ENCODE results near the gene C1QTNF2. TPM values are rescaled to one million over a fixed set of nuclear protein-coding genes. Genes with fewer than 3 reads are reported as not detected.

C1QTNF2 gene
- total and polyA plus RNA-seq, 12 donors: 0.40 to 1.6 (median 1.1) TPM

DNA sequence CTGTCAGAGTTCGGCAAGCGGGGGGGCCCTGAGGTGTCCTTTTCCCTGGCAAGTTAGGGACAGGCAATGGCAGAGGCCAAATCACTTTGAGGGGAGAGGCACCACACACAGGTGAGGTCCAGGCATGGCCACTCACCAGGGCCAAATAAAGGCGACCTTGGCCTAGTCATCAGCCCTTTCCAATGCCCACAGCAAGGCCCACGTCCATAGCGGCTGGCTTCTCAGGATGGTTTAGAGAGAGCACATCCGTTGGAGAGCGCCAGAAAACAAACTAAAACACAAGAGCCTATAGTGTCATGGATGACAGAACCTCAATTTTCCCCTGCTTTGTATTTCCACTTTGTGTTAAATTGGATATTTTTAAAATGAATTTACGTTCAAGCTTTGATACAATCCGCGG, 65.1 kb downstream of the C1QTNF2 start:
- Histone ChIP-seq H3K27ac (no peak overlapping the region), H3K4me3 (no peak overlapping the region), H3K36me3 (peaks cover 0 to 41% (median 0%) of the 10 kb centered on the region in 9 donors), H3K9me3 (no peaks in the 10 kb centered on the region), H3K4me1 (peaks cover 0 to 16% (median 2%) of the 10 kb centered on the region in 9 donors), H3K27me3 (peaks cover 0 to 8% (median 0%) of the 10 kb centered on the region in 7 donors)
- DNase-seq (no peak), ATAC-seq (no peak)
- TF ChIP-seq, protein P1, sequence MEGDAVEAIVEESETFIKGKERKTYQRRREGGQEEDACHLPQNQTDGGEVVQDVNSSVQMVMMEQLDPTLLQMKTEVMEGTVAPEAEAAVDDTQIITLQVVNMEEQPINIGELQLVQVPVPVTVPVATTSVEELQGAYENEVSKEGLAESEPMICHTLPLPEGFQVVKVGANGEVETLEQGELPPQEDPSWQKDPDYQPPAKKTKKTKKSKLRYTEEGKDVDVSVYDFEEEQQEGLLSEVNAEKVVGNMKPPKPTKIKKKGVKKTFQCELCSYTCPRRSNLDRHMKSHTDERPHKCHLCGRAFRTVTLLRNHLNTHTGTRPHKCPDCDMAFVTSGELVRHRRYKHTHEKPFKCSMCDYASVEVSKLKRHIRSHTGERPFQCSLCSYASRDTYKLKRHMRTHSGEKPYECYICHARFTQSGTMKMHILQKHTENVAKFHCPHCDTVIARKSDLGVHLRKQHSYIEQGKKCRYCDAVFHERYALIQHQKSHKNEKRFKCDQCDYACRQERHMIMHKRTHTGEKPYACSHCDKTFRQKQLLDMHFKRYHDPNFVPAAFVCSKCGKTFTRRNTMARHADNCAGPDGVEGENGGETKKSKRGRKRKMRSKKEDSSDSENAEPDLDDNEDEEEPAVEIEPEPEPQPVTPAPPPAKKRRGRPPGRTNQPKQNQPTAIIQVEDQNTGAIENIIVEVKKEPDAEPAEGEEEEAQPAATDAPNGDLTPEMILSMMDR (IDR thresholded peaks at IDR 0.05): no peak
- intact Hi-C loops (cut with DNase I): no loop called here
- WGBS, 2 donors: 95 to 97% methylated on average over 10 of the region's 10 CpGs

DNA sequence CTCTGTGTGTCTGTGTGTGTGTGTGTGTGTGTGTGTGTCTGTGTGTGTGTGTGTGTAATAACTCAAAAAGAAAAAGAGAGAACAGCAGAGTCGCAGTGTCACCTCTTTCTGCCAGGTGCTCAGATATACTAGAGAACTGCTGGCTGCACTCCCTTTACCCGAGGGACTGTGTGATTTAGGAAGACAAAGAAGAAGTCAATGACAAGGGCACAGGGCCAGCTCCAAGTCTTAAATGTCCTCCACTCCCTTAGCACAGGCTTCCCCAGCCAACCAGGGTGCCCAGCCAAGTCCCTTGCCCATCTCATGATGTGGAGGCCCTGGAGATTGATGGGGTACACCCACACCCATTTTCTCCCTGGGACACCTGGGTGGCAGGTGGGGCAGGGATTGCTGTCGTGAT, 66.7 kb downstream of the C1QTNF2 start:
- 51 to 53% methylated on average over 3 of the region's 3 CpGs for WGBS, 2 donors
- DNase-seq: no peak
- peak in 5 of 8 donors; percentile 38 to 75 (median 73) for ATAC-seq

DNA sequence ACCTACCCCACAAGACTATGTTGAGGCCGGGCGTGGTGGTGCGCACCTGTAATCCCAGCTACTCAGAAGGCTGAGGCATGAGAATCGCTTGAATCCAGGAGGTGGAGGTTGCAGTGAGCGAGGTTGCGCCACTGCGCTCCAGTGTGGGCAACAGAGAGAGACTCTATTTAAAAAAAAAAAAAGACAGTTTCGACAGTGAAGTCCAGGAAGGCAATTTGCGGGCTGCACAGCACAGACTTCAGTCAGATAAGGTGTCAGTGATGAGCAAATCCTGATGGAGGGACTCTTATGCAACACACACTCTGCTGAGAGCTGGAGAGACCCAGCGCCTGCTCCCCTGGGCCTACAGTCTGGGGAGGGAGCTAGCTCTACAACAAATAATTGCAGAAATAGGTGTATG, 72.2 kb downstream of the C1QTNF2 start:
- Histone ChIP-seq H3K27ac (peak overlapping the region in 1 of 10 donors; percentile 31), H3K27me3 (no peaks in the 10 kb centered on the region)

More for the DNA sequence above, 66.7 kb downstream of the C1QTNF2 start:
- Histone ChIP-seq H3K4me1 (no peaks in the 10 kb centered on the region), H3K27ac (no peak overlapping the region), H3K36me3 (peaks cover 0 to 39% (median 0%) of the 10 kb centered on the region in 9 donors), H3K27me3 (no peaks in the 10 kb centered on the region), H3K4me3 (no peak overlapping the region), H3K9me3 (no peaks in the 10 kb centered on the region)
- intact Hi-C loops (cut with DNase I): no loop called here
- TF ChIP-seq, protein P1 (IDR thresholded peaks at IDR 0.05): no peak

DNA sequence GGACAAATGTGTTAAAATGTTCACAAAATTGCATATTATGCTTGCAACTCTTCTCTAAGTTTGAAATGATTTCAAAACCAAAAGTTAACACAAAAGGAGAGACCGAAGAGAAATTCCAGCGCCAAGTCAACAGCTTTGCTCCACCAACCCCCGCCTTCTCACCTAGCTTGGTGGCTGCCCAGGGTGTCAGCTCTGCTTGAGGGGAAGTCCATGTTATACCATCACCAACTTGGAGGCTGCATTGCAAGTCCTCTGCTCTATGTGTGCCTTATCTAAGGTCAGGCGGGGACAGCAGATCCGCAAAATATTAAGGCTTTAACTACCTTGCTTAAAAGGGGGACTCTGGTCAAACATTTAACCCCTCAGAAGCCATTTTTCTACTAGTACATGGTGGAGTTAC, 72.7 kb downstream of the C1QTNF2 start:
- no peaks in the 10 kb centered on the region for H3K27me3 ChIP-seq
- ATAC-seq (no peak), DNase-seq (no peak)
- peaks cover 0 to 22% (median 10%) of the 10 kb centered on the region in 9 donors for H3K4me1 ChIP-seq
- peak overlapping the region in 1 of 10 donors; percentile 31 for H3K27ac ChIP-seq
- H3K9me3 ChIP-seq: no peaks in the 10 kb centered on the region
- no peak overlapping the region for H3K4me3 ChIP-seq
- intact Hi-C loops (cut with DNase I): no loop called here
- H3K36me3 ChIP-seq: peaks cover 0 to 2% (median 0%) of the 10 kb centered on the region in 9 donors
- 76 to 83% methylated on average over 5 of the region's 5 CpGs for WGBS, 2 donors
- TF ChIP-seq, protein P1 (IDR thresholded peaks at IDR 0.05): no peak

More for the DNA sequence above, 72.2 kb downstream of the C1QTNF2 start:
- intact Hi-C loops (cut with DNase I): no loop called here
- peak in 1 of 8 donors; percentile 43 for ATAC-seq
- DNase-seq: no peak
- WGBS, 2 donors: 88 to 92% methylated on average over 10 of the region's 10 CpGs
- Histone ChIP-seq H3K4me3 (no peak overlapping the region), H3K4me1 (peaks cover 0 to 22% (median 10%) of the 10 kb centered on the region in 9 donors), H3K36me3 (peaks cover 0 to 6% (median 0%) of the 10 kb centered on the region in 9 donors), H3K9me3 (no peaks in the 10 kb centered on the region)
- TF ChIP-seq, protein P1 (IDR thresholded peaks at IDR 0.05): no peak

Other genes starting within 250 kb of the C1QTNF2 start
- 1 to 10 TPM in 9 of 10 donors, under 1 TPM in 1; 0.88 to 5.2 (median 1.4) TPM for gene FABP6, start 141.1 kb downstream of the C1QTNF2 start, total RNA-seq
- gene FABP6, start 141.1 kb downstream of the C1QTNF2 start, polyA plus RNA-seq: 1 to 10 TPM in 1 of 2 donors, under 1 TPM in 1; 0.13 to 5.9 TPM
- gene CCNJL, start 58.1 kb downstream of the C1QTNF2 start, total RNA-seq: 10 to 100 TPM in 3 of 10 donors, 1 to 10 TPM in 7; 4.5 to 20.8 (median 7.0) TPM
- gene CCNJL, start 58.1 kb downstream of the C1QTNF2 start, polyA plus RNA-seq: 1 to 10 TPM; 2.9 to 5.1 TPM
- gene FAM200C, start 29.4 kb upstream of the C1QTNF2 start, total RNA-seq: 1 to 10 TPM; 2.3 to 4.5 (median 3.6) TPM
- 1 to 10 TPM; 1.7 to 8.6 TPM for gene FAM200C, start 29.4 kb upstream of the C1QTNF2 start, polyA plus RNA-seq
- gene SLU7, start 48.5 kb upstream of the C1QTNF2 start, total RNA-seq: 10 to 100 TPM; 32.7 to 62.4 (median 44.3) TPM
- 10 to 100 TPM; 19.2 to 38.4 TPM for gene SLU7, start 48.5 kb upstream of the C1QTNF2 start, polyA plus RNA-seq
- gene PTTG1, start 51.2 kb upstream of the C1QTNF2 start, total RNA-seq: 10 to 100 TPM in 1 of 10 donors, 1 to 10 TPM in 4, under 1 TPM in 4, not detected in 1; 0.32 to 17.5 (median 1.4) TPM
- 1 to 10 TPM; 2.6 to 8.7 TPM for gene PTTG1, start 51.2 kb upstream of the C1QTNF2 start, polyA plus RNA-seq